K562 (cell line): ENCODE measurements around the gene UBXN11. TPM values are rescaled to one million over a fixed set of nuclear protein-coding genes. Genes with fewer than 3 reads are reported as not detected.

Experiments
- BRCA1 ChIP-seq, 2 experiments: fragments of 450-650 bp in 1 of 2; sonication (generic) in 1 of 2; formaldehyde crosslinking in 1 of 2; IDR thresholded peaks; 2 replicates each; pipeline versions ENCODE4 v1.5.0 to v1.6.1; 2017 to 2020; ENCODE audit warnings: mild to moderate bottlenecking in 1 of 2, missing genetic modification reagents in 1 of 2
- CBX3 ChIP-seq, 2 experiments: IDR thresholded peaks; 1 replicate in 1 of 2; 2 replicates in 1 of 2; pipeline ENCODE4 v1.6.1; 2012; ENCODE audit warnings: inconsistent platforms in 2 of 2, low read length in 2 of 2, borderline replicate concordance in 1 of 2, control low read depth in 1 of 2
- CEBPG ChIP-seq, 3 experiments: fragments of 200-800 bp in 1 of 3; sonication (Bioruptor generic) in 1 of 3; sonication (generic) in 1 of 3; formaldehyde crosslinking in 1 of 3; IDR thresholded peaks in 2 of 3; conservative IDR thresholded peaks in 1 of 3; 2 replicates each; pipeline versions ENCODE4 v1.6.1 to v1.8.0; 2016 to 2022; ENCODE audit warnings: missing compliant biosample characterization in 2 of 3, missing genetic modification characterization in 2 of 3, mild to moderate bottlenecking in 1 of 3, missing genetic modification reagents in 1 of 3
- ETV5 ChIP-seq: sonication (generic); formaldehyde crosslinking; IDR thresholded peaks from 2 replicates; pipeline ENCODE4 v1.4.0; 2020; ENCODE audit warnings: low read depth, mild to moderate bottlenecking, missing genetic modification reagents
- MYC ChIP-seq, 2 experiments: fragments of 250-450 bp in 1 of 2; sonication (Bioruptor Pico) in 1 of 2; IDR thresholded peaks; 2 replicates each; pipeline versions ENCODE4 v1.5.1 to v1.6.1; 2012 to 2021; ENCODE audit warnings: low read depth in 2 of 2, borderline replicate concordance in 1 of 2, improper control_type of control experiment in 1 of 2, low read length in 1 of 2, mild to moderate bottlenecking in 1 of 2, moderate library complexity in 1 of 2
- POLR2G ChIP-seq: fragments of 200-400 bp; formaldehyde crosslinking; IDR thresholded peaks from 2 replicates; pipeline ENCODE4 v1.6.1; 2017; ENCODE audit warnings: low read depth, mild to moderate bottlenecking, antibody characterized with exemption, low read length, moderate library complexity
- RB1 ChIP-seq: fragments of 450-650 bp; IDR thresholded peaks from 2 replicates; pipeline ENCODE4 v1.6.1; 2017; ENCODE audit warnings: low read depth, mild to moderate bottlenecking
- ZNF263 ChIP-seq: sonication (generic); formaldehyde crosslinking; IDR thresholded peaks from 2 replicates; pipeline ENCODE4 v1.8.0; 2022; ENCODE audit warnings: mild to moderate bottlenecking, missing genetic modification reagents, borderline replicate concordance
- ZZZ3 ChIP-seq: fragments of 450-650 bp; IDR thresholded peaks from 2 replicates; pipeline ENCODE4 v1.6.1; 2016; ENCODE audit warnings: antibody characterized with exemption, mild to moderate bottlenecking, moderate library complexity
- polyA plus RNA-seq, 8 experiments: library from polyadenylated mRNA; depleted of rRNA in 4 of 8; stranded (reverse) in 5 of 8; unstranded in 3 of 8; fragments of >200 nt; fragmentation: Nextera tagmentation in 2 of 8; fragmentation: Illumina TruSeq in 1 of 8; extraction: Ambion mirVana in 2 of 8; extraction: Trizol in 1 of 8; gene quantifications; 2 replicates each; pipeline versions ENCODE4 v1.2.1 to v1.2.3, GENCODE V29; 2011 to 2014; ENCODE audit warnings: inconsistent platforms in 1 of 8, missing spikeins in 1 of 8
- total RNA-seq, 7 experiments: library from RNA; depleted of rRNA in 6 of 7; stranded (reverse); fragments of >200 nt in 6 of 7; fragmentation: Illumina TruSeq in 2 of 7; extraction: Trizol in 2 of 7; gene quantifications; 2 replicates each; pipeline versions ENCODE4 v1.2.1 to v1.2.3, GENCODE V29; 2011 to 2021; ENCODE audit warnings: low replicate concordance in 1 of 7
- TF ChIP-seq, protein P1 (sequence below): fragments of 200-800 bp; sonication (Bioruptor generic); IDR thresholded peaks from 2 replicates; pipeline ENCODE4 v1.6.1; 2017; ENCODE audit warnings: missing genetic modification characterization, missing compliant biosample characterization
- TF ChIP-seq, protein P2 (sequence below): sonication (generic); formaldehyde crosslinking; IDR thresholded peaks from 2 replicates; pipeline ENCODE4 v1.8.0; 2022; ENCODE audit warnings: missing genetic modification reagents, mild to moderate bottlenecking, moderate library complexity, borderline replicate concordance

UBXN11 gene
- total and polyA plus RNA-seq, 9 of the 15 experiments (the other 6 are each of a cell fraction or from before 2014, with no cell fraction given): 0.48 to 34.3 (median 11.3) TPM

DNA sequence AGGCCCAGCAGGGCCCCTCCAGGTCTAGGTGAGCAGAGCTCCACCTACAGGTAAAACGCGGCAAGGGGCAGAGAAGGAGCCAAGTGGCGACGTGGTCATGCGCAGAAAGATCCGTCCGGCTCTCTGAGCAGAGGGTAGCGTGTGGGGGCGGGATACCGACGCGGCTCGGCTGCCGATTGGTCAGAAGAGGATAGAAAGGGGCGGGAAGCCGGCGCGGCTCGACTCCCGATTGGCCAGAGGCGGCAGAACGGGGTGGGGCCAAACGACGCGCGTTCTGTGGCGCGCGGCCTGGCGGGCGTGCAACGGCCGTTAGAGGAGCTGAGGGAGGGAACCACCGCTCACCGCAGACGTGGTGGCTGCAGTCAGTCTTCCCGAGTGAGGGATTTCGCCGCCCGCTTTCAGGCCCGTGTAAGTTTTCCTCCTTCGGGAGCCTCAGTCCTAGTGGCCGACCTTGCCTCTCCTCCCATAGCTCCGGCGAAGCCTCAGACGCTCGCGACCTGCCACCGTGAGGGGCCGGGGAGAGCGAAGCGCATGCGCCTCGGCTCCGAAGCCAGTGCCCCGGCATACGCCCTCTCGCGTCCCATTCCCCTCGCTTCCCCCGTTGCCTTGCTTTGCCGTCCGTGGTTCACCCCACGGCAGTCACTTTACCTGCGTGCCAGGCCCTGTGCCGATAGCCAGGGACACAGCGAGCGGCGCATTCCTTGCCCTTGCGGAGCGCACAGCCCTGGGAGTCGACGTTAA lies 72.4 kb downstream of the UBXN11 start, which contains the start of gene CEP85 (continued):
- TF ChIP-seq CEBPG (CRISPR knock-in tag; IDR thresholded peaks at IDR 0.05): 0 out of 2 replicates have a peak, but pooled peaks have one; percentile 21
- no peak for TF ChIP-seq CEBPG (tag; conservative IDR thresholded peaks at IDR 0.05 in 1 of 2, IDR thresholded peaks at IDR 0.05 in 1 of 2)
- TF ChIP-seq POLR2G: peak; percentile 99
- TF ChIP-seq RB1: peak; percentile 68
- no peak for TF ChIP-seq BRCA1 (IDR thresholded peaks at IDR 0.05)
- peak; percentile 26; the same call in 1 of the 2 replicates for TF ChIP-seq BRCA1 (CRISPR knock-in tag; IDR thresholded peaks at IDR 0.05)
- no peak for TF ChIP-seq ZZZ3
- peak; percentile 52; the same call in 1 of the 2 replicates for TF ChIP-seq ETV5 (CRISPR knock-in tag)
- TF ChIP-seq ZNF263 (CRISPR knock-in tag): no peak
- peak in 1 of 2 experiments; percentile 39; a peak in 1 of 3 replicates for TF ChIP-seq CBX3 (IDR thresholded peaks at IDR 0.05; ENCODE audit: borderline replicate concordance in 1 of 2, low read length in 2 of 2)
- TF ChIP-seq, protein P1, sequence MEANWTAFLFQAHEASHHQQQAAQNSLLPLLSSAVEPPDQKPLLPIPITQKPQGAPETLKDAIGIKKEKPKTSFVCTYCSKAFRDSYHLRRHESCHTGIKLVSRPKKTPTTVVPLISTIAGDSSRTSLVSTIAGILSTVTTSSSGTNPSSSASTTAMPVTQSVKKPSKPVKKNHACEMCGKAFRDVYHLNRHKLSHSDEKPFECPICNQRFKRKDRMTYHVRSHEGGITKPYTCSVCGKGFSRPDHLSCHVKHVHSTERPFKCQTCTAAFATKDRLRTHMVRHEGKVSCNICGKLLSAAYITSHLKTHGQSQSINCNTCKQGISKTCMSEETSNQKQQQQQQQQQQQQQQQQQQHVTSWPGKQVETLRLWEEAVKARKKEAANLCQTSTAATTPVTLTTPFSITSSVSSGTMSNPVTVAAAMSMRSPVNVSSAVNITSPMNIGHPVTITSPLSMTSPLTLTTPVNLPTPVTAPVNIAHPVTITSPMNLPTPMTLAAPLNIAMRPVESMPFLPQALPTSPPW (CRISPR knock-in tag): peak; percentile 91
- TF ChIP-seq MYC (IDR thresholded peaks at IDR 0.05; ENCODE audit: low read depth, low read length): peak; percentile 87
- no peak for TF ChIP-seq MYC (CRISPR knock-in tag; IDR thresholded peaks at IDR 0.05; ENCODE audit: borderline replicate concordance, low read depth)
- TF ChIP-seq, protein P2, sequence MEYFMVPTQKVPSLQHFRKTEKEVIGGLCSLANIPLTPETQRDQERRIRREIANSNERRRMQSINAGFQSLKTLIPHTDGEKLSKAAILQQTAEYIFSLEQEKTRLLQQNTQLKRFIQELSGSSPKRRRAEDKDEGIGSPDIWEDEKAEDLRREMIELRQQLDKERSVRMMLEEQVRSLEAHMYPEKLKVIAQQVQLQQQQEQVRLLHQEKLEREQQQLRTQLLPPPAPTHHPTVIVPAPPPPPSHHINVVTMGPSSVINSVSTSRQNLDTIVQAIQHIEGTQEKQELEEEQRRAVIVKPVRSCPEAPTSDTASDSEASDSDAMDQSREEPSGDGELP: peak; percentile 68; the same call in 1 of the 2 replicates
